Right kidney (tissue), 1 donor: ENCODE data around the gene BIN1.
"Not testable (repeated sequence)": the region's sequence is repeated elsewhere in the genome, so short reads cannot be mapped to it uniquely, and the experiment has no call there.

Experiments
- DNase-seq: peaks from one replicate; pipeline ENCODE4 v3.0.0-alpha.2; 2016

BIN1 gene

GRCh38 chr2:127047054-127047453 lies 59.9 kb downstream of the BIN1 start:
- no peak for DNase-seq

- DNase-seq: no peak
Observed at GRCh38 chr2:127046579-127046978, 60.4 kb downstream of the BIN1 start.

DNA sequence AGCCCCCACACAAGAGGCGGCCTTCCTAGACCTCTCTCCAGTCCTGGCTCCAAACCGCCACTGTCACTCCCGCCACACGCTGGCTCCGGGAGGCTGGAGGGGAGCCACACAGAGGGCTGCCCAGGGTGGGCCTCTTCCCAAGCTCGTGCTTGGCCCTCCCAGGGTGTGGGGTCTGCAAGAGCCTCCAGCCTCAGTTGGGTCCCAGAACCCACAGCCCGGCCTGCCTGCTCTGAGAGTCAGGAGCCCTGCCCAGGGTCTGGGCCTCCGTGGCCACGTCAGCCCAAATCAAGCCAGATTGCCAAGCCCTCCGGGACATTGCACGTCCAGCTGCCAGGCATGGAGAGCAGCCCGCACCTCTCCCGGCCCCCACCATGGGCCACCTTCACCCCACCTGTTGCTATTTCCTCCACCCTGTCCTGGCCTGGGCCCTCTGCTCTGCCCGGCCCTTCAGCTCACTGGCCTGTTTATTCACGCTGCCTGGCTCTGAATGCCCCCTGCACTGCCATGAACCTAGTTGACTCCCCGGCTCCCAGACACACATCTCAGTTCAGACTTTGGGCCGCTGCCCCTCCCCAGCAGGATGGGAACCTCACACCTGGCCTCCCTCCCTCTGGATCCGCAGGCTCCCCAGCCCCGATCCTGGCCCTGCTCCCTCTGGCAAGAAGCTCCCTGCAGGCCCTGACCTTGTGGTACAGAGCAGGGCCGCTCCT lies 61.0 kb downstream of the BIN1 start:
- DNase-seq: no peak

DNA sequence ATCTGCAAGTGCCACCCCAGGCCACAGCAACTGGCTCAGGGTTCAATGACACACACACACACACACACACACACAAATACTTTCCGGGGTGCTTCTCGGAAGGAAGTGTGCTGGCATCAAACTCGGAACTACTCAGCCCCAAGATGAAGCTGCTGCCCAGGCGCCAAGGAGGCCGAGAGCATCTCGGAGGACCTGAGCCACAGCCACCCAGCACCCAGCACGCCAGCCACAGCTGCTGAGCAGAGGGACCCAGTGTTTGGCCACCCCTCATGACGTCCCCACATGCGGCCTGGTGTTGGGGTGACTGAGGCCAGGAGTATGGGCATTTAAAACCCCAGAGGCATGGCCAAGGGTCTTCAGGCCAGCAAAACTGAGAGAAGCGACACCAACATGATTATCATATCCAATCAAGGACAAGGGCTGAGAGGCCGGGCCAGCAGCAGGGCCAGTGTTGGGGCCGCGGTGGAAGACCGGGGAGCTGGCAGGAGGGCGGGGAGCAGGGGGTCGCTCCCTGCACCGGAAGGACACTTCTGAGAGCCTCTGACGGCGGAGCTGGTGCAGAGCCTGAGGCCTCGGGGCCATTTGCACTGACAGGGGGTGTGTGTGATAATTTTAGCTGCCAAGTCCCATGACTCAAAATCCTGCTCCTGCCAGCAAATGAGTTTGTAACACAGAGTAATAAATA lies 61.8 kb downstream of the BIN1 start:
- no peak for DNase-seq

DNA sequence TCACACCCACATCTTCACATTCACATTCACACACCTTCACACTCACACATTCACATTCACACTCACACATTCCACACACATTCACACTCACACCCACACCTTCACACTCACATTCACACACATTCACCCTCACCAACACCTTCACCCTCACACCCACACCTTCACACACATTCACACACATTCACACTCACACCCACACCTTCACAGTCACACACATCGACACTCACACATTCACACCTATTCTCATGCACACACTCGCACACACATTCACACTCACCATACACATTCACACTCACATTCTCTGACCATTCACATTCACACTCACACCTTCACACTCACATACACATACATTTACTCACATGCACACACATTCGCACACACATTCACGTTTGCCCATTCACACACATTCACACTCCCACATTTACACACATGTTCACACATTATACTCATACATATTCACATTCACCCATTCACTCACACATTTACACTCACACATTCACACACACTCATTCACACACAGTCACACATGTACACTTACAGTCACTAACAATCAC lies 62.7 kb downstream of the BIN1 start:
- no peak for DNase-seq

DNA sequence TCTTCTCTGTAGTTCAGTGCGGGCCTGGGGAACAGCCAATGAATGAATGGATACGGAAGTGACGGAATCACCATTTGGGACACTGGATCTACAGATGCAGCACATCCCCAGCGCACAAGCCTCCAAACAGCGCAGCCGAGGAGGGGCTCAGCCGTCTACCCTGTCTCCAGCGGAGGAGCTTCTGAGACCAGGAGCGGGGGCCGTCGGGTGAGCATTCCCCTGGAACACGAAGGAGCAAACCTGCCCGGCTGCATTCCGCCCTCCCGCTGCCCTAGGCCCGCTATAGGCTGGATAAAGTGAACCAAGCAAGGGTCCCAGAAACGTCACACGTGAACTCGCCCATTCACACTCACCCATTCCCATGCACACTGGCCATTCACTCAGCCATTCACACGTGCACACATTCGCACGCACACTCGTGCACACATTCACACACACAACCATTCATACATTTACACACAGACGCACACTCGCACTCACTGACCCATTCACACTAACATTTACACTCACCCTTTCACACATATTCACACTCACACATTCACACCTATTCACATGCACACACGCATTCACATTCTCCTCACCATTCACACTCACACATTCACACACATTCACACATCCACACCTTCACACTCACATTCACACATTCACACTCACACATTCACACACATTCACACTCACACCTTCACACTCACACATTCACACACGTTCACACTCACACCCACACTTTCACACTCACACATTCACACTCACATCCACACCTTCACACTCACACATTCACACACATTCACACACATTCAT lies 63.4 kb downstream of the BIN1 start:
- DNase-seq: no peak

- DNase-seq: no peak
Observed at GRCh38 chr2:127041259-127041970, 65.5 kb downstream of the BIN1 start.

GRCh38 chr2:127040169-127040568 lies 66.8 kb downstream of the BIN1 start:
- no peak for DNase-seq

DNA sequence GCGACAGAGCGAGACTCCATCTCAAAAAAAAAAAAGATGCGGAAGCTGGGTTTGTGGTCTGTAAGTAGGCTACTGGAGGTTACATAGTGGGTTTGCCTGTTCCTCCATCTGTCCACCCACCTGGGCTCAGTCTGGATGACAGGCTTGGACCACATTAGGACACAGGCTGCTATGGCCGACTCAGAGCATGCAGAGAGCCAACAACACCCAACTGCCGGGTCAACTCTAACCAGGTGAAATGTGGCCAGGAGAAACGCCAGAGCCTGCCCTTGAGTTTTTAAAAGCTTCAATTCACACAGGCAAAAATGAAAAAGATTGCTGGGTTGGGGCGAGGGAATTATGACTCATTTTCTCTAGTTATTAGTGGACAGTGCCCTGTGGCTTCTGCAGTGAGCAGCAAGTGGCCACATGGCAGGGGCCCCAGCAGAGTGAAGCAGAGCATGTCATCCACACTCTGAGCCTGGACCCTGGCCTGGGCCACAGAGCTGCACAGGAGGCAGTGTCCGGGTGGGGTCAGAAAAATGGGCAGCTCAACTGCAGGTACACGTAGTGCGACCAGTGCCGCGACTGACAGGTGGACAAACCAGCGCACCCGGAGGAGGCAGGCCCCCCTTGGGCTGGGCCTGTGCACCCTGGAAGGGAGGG lies 67.4 kb downstream of the BIN1 start:
- DNase-seq: no peak

GRCh38 chr2:127037476-127037875 lies 69.5 kb downstream of the BIN1 start:
- no peak for DNase-seq

DNA sequence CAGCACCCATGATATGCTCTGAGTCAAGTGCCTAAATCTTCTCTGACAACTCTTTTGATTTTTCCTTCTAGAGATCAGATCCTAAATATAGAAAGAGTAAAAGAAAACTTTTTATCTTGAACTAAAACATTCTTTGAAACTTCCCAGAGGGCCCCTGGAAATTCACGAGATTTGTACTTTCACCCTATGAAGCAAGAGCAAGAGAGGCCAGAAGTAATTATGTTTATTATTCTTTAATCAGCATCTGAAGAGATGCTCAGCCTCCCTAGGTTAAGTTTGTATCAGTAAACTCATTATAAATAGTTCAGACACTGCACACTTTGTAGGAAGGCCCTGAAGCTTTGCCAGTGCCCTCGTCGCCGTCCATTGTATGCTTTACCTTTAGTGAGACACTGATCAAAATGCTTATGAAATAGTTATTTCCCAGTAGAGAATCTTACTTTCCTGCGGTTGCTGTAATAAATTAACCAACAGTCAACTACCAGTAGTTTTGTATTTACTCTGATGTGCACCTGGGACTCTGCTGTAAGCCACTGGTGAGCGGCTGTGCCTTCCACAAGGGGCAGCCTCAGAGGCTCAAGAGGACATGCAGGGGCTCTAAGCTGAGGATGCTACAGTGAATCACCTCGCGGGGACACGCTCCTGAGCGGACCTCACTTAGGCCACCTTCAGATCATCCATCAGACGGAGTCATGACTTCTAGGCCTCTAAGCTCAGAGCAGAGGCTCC lies 71.9 kb downstream of the BIN1 start:
- no peak for DNase-seq

DNA sequence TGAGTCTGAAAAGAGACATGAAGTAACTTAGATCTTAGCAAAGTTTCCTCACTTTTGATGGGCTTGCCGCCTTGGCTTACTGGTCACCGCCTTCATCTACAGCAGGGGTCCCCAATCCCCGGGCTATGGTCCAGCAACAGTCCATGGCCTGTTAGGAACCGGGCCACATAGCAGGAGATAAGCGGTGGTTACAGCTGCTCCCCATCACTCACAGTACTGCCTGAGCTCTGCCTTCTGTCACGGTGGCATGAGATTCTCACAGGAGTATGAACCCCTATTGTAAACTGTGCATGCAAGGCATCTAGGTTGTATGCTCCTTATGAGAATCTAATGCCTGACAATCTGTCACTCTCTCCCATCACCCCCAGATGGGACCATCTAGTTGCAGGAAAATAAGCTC lies 72.9 kb downstream of the BIN1 start:
- no peak for DNase-seq

GRCh38 chr2:127032621-127033020 lies 74.3 kb downstream of the BIN1 start:
- no peak for DNase-seq

DNA sequence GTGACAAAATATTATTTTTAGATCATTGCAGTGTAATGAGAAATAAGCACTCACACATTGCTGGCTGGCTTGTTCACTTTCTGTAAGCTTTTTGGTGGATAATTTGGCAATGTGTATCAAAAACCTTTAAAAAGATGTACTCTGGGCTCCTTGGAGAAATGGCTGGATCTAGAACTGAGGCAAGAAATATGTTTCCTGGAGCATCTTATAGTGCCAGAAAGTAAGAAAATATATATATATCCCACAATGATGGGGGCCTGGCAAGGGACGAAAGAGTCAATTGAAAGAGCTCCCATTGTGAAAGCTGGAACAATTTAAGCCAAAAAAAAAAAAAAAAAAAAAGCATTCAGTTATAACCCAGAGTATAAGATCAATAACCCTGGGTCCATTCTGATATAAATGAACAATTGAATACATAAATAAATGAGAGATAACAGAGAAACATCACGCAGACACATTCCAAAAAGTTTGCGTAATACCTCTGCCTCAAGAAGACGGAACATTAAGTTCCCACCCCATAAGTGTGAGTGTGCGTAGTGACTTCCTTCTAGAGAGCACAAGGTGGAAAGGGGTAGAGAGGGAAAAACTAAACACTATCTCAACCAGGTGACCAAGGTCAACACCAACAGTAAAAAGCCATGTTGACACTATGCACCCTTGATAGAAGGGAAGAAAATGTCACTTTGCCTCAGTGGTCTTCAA lies 77.5 kb downstream of the BIN1 start:
- DNase-seq: no peak

DNA sequence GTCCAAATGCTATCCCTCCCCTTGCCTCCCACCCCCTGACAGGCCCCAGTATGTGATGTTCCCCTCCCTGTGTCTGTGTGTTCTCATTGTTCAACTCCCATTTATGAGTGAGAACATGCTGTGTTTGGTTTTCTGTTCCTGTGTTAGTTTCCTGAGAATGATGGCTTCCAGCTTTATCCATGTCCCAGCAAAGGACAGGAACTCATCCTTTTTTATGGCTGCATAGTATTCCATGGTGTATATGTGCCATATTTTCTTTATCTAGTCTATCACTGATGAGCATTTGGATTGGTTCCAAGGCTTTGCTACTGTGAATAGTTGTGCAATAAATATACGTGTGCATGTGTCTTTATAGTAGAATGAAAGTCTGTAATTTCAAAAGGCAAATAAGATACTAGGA lies 78.2 kb downstream of the BIN1 start:
- not testable (repeated sequence) for DNase-seq

GRCh38 chr2:127027715-127028114 lies 79.2 kb downstream of the BIN1 start:
- DNase-seq: no peak

DNA sequence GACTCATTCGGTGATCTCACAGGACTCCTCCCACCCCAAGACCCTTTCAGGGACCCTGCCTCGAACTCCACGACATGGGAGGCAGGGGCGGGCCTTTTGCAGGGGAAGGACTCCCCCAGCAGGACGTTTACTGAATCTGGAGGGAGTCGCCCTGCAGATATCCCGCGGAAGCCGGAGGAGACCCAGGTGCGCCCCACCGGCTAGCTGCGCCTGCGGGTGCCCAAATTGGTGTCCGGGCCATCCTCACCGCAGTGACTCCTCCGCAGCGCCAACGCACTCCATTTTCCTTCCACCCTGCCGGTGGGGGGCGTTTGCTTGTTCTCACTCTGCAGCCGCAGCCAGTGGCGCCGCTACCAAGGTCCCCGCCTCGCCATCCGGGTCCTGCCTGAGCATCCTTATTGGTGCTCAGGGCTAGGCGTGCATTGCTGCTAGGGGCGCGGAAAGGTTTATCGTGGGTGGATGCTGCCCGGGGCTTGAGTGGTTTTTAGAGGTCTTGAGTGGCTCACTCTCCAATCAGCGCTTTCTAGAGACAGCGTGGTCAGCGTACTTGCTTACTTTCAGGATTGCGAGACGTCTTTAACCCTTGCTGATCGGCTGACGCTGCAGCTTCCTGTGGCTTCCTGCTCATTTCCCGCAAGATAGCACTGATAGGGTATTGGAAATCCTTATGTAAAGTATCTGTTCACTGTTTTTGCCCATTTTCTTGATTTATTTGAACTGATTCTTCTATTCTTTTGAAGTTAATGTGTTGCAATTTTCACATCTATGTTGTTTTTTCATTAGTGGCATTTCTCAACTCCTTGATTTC lies 81.4 kb downstream of the BIN1 start:
- DNase-seq: peak; percentile 88

GRCh38 chr2:127024769-127025358 lies 82.1 kb downstream of the BIN1 start:
- peak; percentile 80 for DNase-seq

DNA sequence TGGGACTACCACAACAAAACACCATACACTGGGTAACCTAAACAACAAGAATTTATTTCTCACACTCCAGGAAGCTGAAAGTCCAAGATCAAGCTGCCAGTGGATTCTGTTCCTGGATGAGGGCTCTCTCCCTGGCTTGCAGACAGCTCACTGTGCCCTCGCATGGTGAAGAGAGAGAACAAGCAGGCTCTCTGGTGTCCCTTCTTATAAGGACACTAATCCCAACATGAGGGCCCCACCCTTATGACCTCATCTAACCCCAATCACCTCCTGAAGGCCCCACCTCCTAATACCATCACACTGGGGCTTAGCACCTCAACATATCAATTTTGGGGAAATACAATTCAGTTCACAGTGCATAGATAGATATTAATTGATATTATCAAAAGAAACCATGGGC lies 83.5 kb downstream of the BIN1 start:
- DNase-seq: no peak
